Type B pancreatic cell (in vitro differentiated cells): ENCODE data around the gene GGT6. TPM values are rescaled to one million over a fixed set of nuclear protein-coding genes. Genes with fewer than 3 reads are reported as not detected.

ENCODE experiments used
- DNase-seq: peaks from one replicate; pipeline ENCODE4 v3.0.0; 2021; ENCODE audit warnings: mixed read lengths; ENCODE audit not compliant: unreplicated experiment; ENCODE audit errors: extremely low spot score
- H3K27ac Mint-ChIP-seq: 2 replicates; pipeline ENCODE4 v1.8.0; 2021; ENCODE audit warnings: mild to moderate bottlenecking, mixed read lengths
- H3K27me3 Mint-ChIP-seq: 2 replicates; pipeline ENCODE4 v1.8.0; 2021; ENCODE audit warnings: mixed read lengths
- H3K36me3 Mint-ChIP-seq: 2 replicates; pipeline ENCODE4 v1.8.0; 2021; ENCODE audit warnings: mixed read lengths
- H3K4me1 Mint-ChIP-seq: one replicate; pipeline ENCODE4 v1.8.0; 2021; ENCODE audit warnings: mixed read lengths; ENCODE audit not compliant: unreplicated experiment
- H3K4me3 Mint-ChIP-seq: 2 replicates; pipeline ENCODE4 v1.8.0; 2021; ENCODE audit warnings: mild to moderate bottlenecking, mixed read lengths
- H3K9me3 Mint-ChIP-seq: 2 replicates; pipeline ENCODE4 v1.8.0; 2021; ENCODE audit warnings: mixed read lengths
- total RNA-seq: library from RNA; stranded (reverse); gene quantifications from 2 replicates; pipeline ENCODE4 v1.2.1, GENCODE V29; 2021; ENCODE audit warnings: low replicate concordance
- TF ChIP-seq, protein P1 (sequence below): fragments of 200-600 bp; sonication (generic); conservative IDR thresholded peaks from 2 replicates; pipeline ENCODE4 v1.5.0; 2021; ENCODE audit warnings: antibody characterized with exemption, mild to moderate bottlenecking

GGT6 gene
- total RNA-seq, 1 donor from 2014 or later: 1.4 TPM

DNA sequence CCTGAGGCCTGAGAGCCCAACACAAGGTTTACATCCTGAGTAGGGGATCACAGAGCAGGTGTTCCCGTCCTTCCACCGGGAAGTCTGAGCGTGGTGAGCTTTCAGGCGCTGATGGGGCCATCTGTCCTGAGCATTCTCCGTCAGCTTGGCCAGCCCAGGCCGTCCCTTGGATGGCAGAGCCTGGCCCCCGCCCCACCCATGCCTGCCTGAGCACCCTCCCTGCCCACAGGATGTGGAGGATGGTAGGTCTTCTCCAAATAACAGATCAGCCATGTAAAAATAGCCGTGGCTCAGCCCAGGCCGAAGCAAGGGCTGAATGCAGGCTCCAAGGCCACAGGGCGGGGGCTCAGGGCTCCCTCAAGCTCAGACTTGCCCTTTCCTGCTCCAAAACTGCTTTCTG lies 41.5 kb downstream of the GGT6 start:
- Mint-ChIP-seq H3K27ac (no peak overlapping the region), H3K4me3 (no peak overlapping the region), H3K36me3 (no peaks in the 10 kb centered on the region), H3K9me3 (no peaks in the 10 kb centered on the region), H3K27me3 (no peaks in the 10 kb centered on the region), H3K4me1 (peaks cover 14% of the 10 kb centered on the region)
- DNase-seq: no peak
- TF ChIP-seq, protein P1, sequence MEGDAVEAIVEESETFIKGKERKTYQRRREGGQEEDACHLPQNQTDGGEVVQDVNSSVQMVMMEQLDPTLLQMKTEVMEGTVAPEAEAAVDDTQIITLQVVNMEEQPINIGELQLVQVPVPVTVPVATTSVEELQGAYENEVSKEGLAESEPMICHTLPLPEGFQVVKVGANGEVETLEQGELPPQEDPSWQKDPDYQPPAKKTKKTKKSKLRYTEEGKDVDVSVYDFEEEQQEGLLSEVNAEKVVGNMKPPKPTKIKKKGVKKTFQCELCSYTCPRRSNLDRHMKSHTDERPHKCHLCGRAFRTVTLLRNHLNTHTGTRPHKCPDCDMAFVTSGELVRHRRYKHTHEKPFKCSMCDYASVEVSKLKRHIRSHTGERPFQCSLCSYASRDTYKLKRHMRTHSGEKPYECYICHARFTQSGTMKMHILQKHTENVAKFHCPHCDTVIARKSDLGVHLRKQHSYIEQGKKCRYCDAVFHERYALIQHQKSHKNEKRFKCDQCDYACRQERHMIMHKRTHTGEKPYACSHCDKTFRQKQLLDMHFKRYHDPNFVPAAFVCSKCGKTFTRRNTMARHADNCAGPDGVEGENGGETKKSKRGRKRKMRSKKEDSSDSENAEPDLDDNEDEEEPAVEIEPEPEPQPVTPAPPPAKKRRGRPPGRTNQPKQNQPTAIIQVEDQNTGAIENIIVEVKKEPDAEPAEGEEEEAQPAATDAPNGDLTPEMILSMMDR: no peak

DNA sequence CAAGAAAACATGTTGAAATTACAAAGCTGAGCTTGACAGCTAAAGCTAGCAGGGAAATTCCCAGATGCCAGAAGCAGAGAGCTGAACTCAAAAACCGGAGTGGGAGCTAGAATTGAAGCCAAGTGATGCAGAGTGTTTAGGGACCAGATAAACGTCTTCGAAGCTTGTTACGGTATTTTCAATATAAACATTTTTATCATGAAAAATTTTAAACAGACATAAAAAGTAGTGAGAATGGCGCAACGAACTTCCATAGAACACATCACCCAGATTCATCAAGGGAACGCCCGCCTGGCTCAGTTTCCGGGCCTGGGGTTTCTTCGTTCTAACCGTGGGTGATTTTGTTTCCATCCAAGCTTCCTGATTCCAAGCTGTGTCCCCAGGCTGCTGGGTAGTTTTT lies 43.6 kb downstream of the GGT6 start:
- H3K27ac Mint-ChIP-seq: no peak overlapping the region
- no peak for DNase-seq
- H3K4me3 Mint-ChIP-seq: no peak overlapping the region
- TF ChIP-seq, protein P1: no peak
- H3K4me1 Mint-ChIP-seq: peaks cover 11% of the 10 kb centered on the region
- H3K9me3 Mint-ChIP-seq: no peaks in the 10 kb centered on the region
- no peaks in the 10 kb centered on the region for H3K36me3 Mint-ChIP-seq
- H3K27me3 Mint-ChIP-seq: no peaks in the 10 kb centered on the region

DNA sequence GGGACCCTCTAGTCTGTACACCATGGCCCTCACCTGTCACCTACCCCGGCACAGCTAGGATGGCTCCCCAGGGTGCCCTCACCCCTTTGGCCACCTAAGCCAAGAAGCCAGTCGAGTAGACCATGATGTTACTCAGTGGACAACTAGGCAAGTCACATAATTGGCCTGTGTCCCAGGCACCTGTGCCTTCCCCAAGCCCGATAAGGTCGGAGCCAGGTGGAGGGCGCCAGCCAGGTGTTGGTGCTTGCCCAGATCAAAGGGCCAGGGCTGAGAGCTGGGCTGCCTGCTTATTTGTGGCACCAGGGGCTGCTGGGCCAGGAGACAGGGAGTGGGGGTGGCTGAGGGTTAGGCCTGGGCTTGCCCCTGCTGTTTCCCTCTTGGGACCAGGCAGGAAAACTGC lies 44.9 kb downstream of the GGT6 start:
- H3K27me3 Mint-ChIP-seq: no peaks in the 10 kb centered on the region
- peaks cover 8% of the 10 kb centered on the region for H3K4me1 Mint-ChIP-seq
- peak overlapping the region; percentile 98 for H3K27ac Mint-ChIP-seq
- DNase-seq: no peak
- H3K4me3 Mint-ChIP-seq: no peak overlapping the region
- TF ChIP-seq, protein P1: no peak
- H3K36me3 Mint-ChIP-seq: no peaks in the 10 kb centered on the region
- no peaks in the 10 kb centered on the region for H3K9me3 Mint-ChIP-seq

DNA sequence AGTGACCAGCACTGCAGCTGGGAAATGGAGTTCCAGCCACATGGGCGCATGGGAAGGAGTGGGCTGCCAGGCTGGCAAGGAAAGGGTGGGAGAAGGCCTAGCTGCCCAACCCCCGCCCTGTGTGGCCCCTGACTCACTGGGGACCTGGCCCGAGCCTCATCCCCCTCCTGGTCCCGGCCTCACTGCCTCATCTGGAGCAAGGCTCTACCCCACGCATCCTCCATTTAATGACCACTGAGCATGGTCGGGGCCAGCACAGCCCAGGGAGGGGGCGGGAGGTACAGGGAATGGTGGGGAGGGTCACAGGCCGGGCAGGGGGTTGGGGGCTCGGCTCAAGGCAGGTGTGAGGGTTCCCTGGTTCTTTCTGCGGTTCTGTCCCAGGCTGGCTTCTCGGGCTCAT lies 45.6 kb downstream of the GGT6 start:
- H3K27me3 Mint-ChIP-seq: no peaks in the 10 kb centered on the region
- DNase-seq: no peak
- H3K27ac Mint-ChIP-seq: peak overlapping the region; percentile 98
- H3K4me3 Mint-ChIP-seq: peak overlapping the region; percentile 72
- H3K4me1 Mint-ChIP-seq: peaks cover 6% of the 10 kb centered on the region
- H3K9me3 Mint-ChIP-seq: no peaks in the 10 kb centered on the region
- no peaks in the 10 kb centered on the region for H3K36me3 Mint-ChIP-seq
- TF ChIP-seq, protein P1: no peak

DNA sequence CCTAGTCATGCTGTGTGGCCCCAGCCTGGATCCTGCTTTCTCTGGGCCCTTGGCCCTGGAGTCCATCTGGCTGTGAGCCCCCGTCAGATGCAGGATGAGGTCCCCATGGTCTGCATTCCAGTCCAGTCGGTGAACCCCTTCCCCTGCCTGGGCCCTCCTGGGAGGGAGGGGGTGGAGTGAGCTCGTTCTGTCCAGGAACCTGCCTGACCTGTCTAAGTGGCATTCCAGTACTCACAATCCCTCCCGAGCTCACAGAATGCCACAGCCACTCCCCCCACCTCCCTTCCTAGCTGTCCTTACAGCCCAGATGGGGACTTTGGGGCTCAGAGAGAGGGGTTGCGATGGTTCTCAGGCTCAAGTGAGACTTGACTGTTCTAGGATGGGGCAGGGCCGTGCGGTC lies 46.2 kb downstream of the GGT6 start:
- Mint-ChIP-seq H3K27ac (peak overlapping the region; percentile 98), H3K4me3 (peak overlapping the region; percentile 72), H3K4me1 (peaks cover 6% of the 10 kb centered on the region), H3K27me3 (no peaks in the 10 kb centered on the region), H3K9me3 (no peaks in the 10 kb centered on the region), H3K36me3 (no peaks in the 10 kb centered on the region)
- no peak for DNase-seq
- TF ChIP-seq, protein P1: no peak
